HG02610 (cell line): ENCODE measurements around the gene HAUS8.
"Not testable (repeated sequence)": the region's sequence is repeated elsewhere in the genome, so short reads cannot be mapped to it uniquely, and the experiment has no call there.

ENCODE experiments used
- ATAC-seq: cut with Tn5 transposase; IDR thresholded peaks from one replicate; pipeline ENCODE4 v1.9.1; 2021; ENCODE audit warnings: mild to moderate bottlenecking, moderate library complexity; ENCODE audit not compliant: unreplicated experiment

Gene HAUS8

GRCh38 chr19:17075035-17075863 lies at the start of gene HAUS8, which contains the start of gene MYO9B:
Gene HAUS8, minus strand, starts transcription at chr19:17075452. Its CDS starts 30 bp downstream, at chr19:17075422.
Gene MYO9B, plus strand, starts transcription at chr19:17075777. Its CDS starts 25,941 bp downstream, at chr19:17101718.
- peak; percentile 76 for ATAC-seq

DNA sequence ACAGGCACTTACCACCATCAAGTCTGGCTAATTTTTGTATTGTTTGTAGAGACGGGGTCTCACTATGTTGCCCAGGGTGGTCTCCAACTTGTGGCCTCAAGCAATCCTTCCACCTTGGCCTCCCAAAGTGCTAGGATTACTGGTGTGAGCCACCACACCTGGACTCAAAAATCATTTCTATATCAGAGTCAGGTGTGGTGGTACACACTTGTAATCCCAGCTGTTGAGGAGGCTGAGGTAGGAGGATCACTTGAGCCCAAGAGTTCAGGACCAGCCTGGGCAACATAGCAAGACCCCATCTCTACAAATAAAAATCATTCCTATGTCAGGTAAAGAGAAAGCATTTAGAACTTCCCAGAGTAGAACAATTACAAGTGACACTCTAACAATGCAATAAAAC lies 48.8 kb upstream of the HAUS8 start:
- ATAC-seq = no peak

GRCh38 chr19:17123041-17123440 lies 47.8 kb upstream of the HAUS8 start:
- no peak for ATAC-seq

GRCh38 chr19:17121736-17122293 lies 46.6 kb upstream of the HAUS8 start:
- no peak for ATAC-seq

DNA sequence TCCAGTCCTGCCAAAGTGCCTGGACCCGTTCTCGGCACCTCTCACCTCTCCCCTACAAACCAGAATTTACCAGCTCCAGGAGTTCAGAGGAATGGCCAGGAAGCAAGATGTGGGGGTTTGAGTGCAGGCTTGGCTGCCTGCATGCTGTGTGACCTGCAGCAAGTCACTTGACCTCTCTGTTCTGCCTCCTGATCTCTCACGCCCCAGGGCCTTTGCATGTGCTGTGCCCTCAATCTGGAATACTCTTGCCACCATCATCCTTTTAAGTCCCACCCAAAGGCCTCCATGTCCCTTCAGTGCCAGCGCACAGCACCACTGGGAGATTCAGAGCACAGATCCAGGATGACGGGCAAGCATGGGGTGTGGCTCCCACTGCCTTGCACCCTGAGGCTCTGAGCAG lies 43.7 kb upstream of the HAUS8 start:
- ATAC-seq = no peak

GRCh38 chr19:17116996-17117702 lies 41.9 kb upstream of the HAUS8 start:
- no peak for ATAC-seq

DNA sequence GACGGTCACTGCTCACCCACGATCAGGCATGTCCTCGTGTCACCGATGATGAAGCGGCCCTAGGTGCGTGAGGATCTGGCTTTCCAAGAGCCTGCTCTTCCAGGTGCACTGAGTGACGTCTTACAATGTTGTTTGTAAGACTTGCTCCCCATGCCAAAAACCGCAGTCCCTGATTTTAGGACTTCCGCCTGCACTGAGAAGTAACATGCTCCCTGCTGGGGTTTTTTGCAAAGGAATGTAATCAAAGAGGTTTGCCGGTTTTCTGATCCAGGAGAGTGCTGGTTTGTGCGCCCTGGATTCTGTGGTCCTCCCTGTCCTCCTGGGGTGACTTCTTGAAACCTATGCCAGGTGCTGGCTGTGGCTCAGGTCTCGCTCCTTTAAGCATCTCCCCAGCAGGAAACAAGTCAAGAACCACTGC lies 39.2 kb upstream of the HAUS8 start:
- no peak for ATAC-seq

- no peak for ATAC-seq
These were observed 38.0 kb upstream of the HAUS8 start for GRCh38 chr19:17113127-17113785.

- no peak for ATAC-seq
These were observed 37.4 kb upstream of the HAUS8 start for GRCh38 chr19:17112700-17113099.

DNA sequence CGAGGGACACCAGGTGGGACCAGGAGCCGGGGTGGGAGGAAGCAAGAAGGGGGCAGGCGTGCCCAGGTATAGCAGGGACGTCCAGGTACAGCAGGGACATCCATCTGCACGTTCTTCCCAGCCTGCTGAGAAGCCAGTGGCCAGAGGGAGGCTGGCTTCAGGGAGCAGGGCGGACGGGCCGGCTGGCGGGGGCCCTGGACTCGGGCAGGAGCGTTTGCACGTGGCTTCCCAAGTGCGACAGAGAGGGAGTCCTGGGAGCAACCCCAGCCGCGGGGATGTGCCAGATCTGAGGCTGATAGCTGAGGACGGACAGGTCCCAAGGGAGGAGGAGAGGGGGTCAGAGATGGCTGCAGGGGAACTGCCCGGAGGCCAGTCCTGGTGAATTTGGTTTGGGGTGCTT lies 37.0 kb upstream of the HAUS8 start:
- ATAC-seq = no peak

GRCh38 chr19:17111766-17112165 lies 36.5 kb upstream of the HAUS8 start:
- no peak for ATAC-seq

GRCh38 chr19:17110599-17110966 lies 35.3 kb upstream of the HAUS8 start:
- ATAC-seq = no peak

DNA sequence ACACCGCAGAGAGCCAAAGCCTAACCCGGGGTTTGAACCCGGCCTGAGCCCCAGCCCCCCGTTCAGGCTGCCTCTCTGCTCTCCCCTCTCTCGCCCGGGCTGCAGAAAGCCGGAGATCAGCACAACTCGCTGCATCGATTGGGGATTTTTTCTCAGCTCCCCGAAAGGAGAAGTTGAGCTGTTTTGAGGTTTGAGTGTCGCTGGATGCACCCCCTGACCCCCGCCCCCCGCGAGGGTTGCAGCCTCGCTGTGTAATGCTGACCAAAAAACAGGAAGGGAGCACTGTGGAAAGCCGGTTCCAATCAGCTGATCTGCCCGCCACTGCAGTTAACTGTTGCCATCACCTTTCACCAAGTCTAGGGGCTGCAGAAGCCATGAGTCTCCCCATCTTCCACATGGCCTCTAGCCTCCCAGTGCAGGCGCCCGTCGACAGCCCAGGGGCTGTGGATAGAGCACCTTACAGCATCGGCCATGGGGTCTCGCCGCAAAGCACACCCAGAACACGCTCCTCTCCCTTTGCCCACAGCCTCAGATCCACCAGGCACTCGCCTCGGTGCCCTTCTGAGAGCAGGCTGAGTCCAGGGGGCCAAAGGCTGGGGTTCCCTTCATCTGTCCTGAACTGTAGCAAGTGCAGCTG lies 34.8 kb upstream of the HAUS8 start:
- ATAC-seq = peak; percentile 45

DNA sequence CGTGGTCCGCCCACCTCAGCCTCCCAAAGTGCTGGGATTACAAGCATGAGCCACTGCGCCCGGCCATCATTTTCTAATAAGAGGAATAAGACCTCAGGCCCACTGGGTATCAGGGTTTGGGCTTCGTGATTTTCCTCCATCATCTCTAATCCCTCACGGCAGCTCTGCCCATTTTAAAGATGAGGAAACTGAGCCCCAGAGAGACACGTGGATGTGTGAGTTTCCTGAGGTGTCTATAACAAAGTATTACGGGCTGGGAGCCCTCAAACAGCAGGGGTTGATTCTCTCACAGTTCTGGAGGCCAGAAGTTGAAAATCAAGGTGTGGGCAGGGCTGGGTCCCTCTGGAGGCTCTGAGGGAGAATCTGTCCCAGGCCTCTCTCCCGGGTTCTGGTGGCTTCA lies 34.0 kb upstream of the HAUS8 start:
- no peak for ATAC-seq

GRCh38 chr19:17108453-17108784 lies 33.2 kb upstream of the HAUS8 start:
- no peak for ATAC-seq

DNA sequence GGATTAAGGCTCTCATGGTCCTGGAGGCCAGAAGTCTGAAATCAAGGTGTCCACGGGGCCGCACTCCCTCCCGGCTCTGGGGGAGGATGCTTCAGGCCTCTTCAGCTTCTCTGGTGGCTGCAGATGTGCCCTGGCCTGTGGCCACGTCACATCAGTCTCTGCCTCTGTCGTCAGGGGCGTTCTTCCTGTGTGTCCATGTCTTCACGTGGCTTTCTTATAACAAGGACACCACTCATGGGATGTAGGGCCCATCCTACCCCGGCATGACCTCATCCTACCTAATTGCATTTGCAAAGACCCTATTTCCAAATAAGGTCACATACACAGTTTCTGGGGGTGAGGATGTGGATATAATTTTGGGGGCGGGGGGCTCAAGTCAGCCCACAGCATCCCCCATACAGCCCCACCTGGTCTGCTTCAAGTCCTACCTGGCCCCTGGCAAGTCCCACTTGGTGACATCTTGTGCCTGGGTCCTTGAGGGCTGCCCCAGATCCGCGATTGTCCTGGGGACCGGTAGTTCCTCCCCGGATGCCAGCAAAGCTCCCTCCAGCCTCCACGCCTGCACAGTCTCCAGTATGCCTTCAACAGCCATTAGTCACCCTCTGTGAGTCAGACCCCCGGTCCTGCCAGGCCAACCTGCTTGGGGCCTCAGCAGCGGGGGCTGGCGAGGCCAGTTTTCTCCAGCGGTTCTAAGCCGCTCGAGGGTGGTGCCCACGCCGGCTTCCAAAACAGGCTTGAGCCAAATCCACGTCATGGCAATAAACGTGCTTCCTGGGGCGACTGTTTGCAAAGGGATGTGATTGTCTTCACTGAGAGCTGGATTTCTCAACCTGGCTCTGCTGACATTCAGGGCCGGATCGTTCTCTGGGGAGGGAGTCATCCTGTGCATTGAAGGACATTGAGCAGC lies 32.5 kb upstream of the HAUS8 start:
- no peak for ATAC-seq

GRCh38 chr19:17106964-17107363 lies 31.7 kb upstream of the HAUS8 start:
- ATAC-seq = not testable (repeated sequence)

DNA sequence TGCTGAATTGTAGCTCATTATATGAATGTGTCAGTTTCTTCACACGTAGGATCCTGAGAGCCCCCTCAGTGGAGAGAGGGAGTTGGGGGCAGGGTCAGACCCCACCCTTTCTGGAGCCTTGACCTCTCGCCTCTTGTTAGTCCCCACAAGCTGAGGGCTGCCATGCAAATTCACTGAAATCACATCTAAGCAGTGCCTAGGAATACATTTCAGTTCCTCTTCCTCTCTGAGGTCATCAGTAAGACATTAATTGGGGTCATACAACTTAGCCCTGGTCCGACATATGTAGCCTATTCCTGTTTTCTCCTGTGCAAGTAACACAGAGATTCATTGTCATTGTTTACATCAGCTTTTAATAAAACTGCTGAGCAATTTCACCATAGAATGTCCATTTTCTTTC lies 30.3 kb upstream of the HAUS8 start:
- ATAC-seq = no peak

DNA sequence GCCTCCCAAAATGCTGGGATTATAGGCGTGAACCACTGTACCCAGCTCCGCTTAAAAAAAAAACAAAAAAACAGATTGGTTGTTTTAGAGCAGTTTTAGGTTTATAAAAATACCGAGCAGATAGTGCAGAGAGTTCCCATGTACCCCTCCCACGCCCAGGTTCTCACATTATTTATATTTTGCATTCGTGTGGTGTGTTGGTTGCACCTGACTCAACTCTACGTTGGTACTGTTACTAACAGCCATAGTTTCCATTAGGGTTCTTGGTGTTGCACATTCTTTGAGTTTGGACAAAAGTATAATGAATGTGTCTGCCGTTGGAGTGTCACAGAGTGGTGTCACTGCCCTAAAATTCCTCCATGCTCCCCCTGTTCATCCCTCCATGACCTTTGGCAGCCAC lies 29.4 kb upstream of the HAUS8 start:
- ATAC-seq = no peak

DNA sequence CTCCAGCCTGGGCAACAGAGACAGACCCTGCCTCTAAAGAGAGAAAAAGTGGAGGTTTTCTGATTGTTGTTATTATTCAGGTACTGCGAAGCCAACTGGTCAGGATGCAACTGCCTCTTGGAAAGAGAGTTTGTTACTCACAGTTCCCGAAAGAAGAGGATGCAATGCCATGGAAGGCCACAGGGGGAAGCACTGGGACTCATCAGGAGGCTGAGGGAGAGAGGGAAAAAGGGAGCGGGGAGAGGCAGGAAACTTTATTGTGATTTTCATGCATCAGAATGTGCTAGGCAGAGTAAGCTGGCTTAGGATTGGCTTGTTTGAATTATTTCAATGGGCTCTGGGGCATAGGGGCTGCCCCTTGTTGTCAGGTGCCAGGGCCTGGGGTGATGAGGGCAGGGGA lies 27.9 kb upstream of the HAUS8 start:
- ATAC-seq = no peak
